Glutamatergic neuron (in vitro differentiated cells): ENCODE data around the gene CARMIL1. TPM values are rescaled to one million over a fixed set of nuclear protein-coding genes. Genes with fewer than 3 reads are reported as not detected.
"Not testable (repeated sequence)": the region's sequence is repeated elsewhere in the genome, so short reads cannot be mapped to it uniquely, and the experiment has no call there.

ENCODE experiments used
- DNase-seq: peaks from one replicate; pipeline ENCODE4 v3.0.0; 2022
- H3K27ac Mint-ChIP-seq: one replicate; pipeline ENCODE4 v1.8.0; 2020; ENCODE audit warnings: mild to moderate bottlenecking, mixed read lengths, inconsistent platforms; ENCODE audit not compliant: unreplicated experiment
- H3K27me3 Mint-ChIP-seq: one replicate; pipeline ENCODE4 v1.8.0; 2020; ENCODE audit warnings: mild to moderate bottlenecking, moderate library complexity, mixed read lengths, inconsistent platforms; ENCODE audit not compliant: unreplicated experiment
- H3K36me3 Mint-ChIP-seq: one replicate; pipeline ENCODE4 v1.8.0; 2020; ENCODE audit warnings: mild to moderate bottlenecking, mixed read lengths, inconsistent platforms; ENCODE audit not compliant: unreplicated experiment
- H3K4me1 Mint-ChIP-seq: one replicate; pipeline ENCODE4 v1.8.0; 2020; ENCODE audit warnings: mild to moderate bottlenecking, low read depth, mixed read lengths, inconsistent platforms; ENCODE audit not compliant: unreplicated experiment
- H3K4me3 Mint-ChIP-seq: one replicate; pipeline ENCODE4 v1.8.0; 2020; ENCODE audit warnings: mild to moderate bottlenecking, mixed read lengths, inconsistent platforms; ENCODE audit not compliant: unreplicated experiment
- H3K9me3 Mint-ChIP-seq: one replicate; pipeline ENCODE4 v1.8.0; 2020; ENCODE audit warnings: mild to moderate bottlenecking, moderate library complexity, mixed read lengths, inconsistent platforms; ENCODE audit not compliant: unreplicated experiment
- CTCF ChIP-seq: fragments of 200-600 bp; sonication (generic); IDR thresholded peaks from one replicate; pipeline ENCODE4 v1.5.0; 2021; ENCODE audit not compliant: partially characterized antibody, unreplicated experiment
- total RNA-seq: library from RNA; stranded (reverse); fragmentation: NEBNext Ultra II Directional; extraction: Animal tissue kit (Norgen Biotek cat#: 25700); gene quantifications from one replicate; pipeline ENCODE4 v1.2.1, GENCODE V29; 2021; ENCODE audit not compliant: unreplicated experiment

The CARMIL1 gene
- total RNA-seq, 1 donor from 2014 or later, result 4.8 TPM

- Mint-ChIP-seq H3K4me1 (peaks cover under 1% of the 10 kb centered on the region), H3K36me3 (no peaks in the 10 kb centered on the region), H3K4me3 (no peak overlapping the region), H3K27ac (no peak overlapping the region), H3K27me3 (no peaks in the 10 kb centered on the region), H3K9me3 (no peaks in the 10 kb centered on the region)
- TF ChIP-seq CTCF, result no peak
- no peak for DNase-seq
These were observed 303.9 kb downstream of the CARMIL1 start for GRCh38 chr6:25583099-25583498.

GRCh38 chr6:25583906-25584305, 304.7 kb downstream of the CARMIL1 start:
- H3K9me3 Mint-ChIP-seq, result no peaks in the 10 kb centered on the region
- DNase-seq, result no peak
- TF ChIP-seq CTCF, result no peak
- H3K36me3 Mint-ChIP-seq, result no peaks in the 10 kb centered on the region
- H3K4me1 Mint-ChIP-seq, result no peaks in the 10 kb centered on the region
- H3K27me3 Mint-ChIP-seq, result no peaks in the 10 kb centered on the region
- no peak overlapping the region for H3K4me3 Mint-ChIP-seq
- no peak overlapping the region for H3K27ac Mint-ChIP-seq

- DNase-seq, result no peak
- Mint-ChIP-seq H3K36me3 (no peaks in the 10 kb centered on the region), H3K27me3 (no peaks in the 10 kb centered on the region), H3K4me3 (no peak overlapping the region), H3K9me3 (no peaks in the 10 kb centered on the region), H3K27ac (no peak overlapping the region), H3K4me1 (peaks cover 3% of the 10 kb centered on the region)
- no peak for TF ChIP-seq CTCF
These were observed 306.1 kb downstream of the CARMIL1 start for GRCh38 chr6:25585225-25585624.

- not testable (repeated sequence) for H3K27me3 Mint-ChIP-seq, DNase-seq, H3K4me1 Mint-ChIP-seq, H3K9me3 Mint-ChIP-seq, H3K4me3 Mint-ChIP-seq, H3K36me3 Mint-ChIP-seq, H3K27ac Mint-ChIP-seq
These were observed 306.9 kb downstream of the CARMIL1 start for GRCh38 chr6:25586119-25586518.

- no peak overlapping the region for H3K4me3 Mint-ChIP-seq
- H3K4me1 Mint-ChIP-seq, result peaks cover 15% of the 10 kb centered on the region
- TF ChIP-seq CTCF, result no peak
- DNase-seq, result no peak
- no peaks in the 10 kb centered on the region for H3K36me3 Mint-ChIP-seq
- no peaks in the 10 kb centered on the region for H3K27me3 Mint-ChIP-seq
- H3K9me3 Mint-ChIP-seq, result no peaks in the 10 kb centered on the region
- no peak overlapping the region for H3K27ac Mint-ChIP-seq
These were observed 307.8 kb downstream of the CARMIL1 start for GRCh38 chr6:25586927-25587326.

GRCh38 chr6:25590986-25591385, 311.8 kb downstream of the CARMIL1 start:
- Mint-ChIP-seq H3K4me1 (peaks cover 17% of the 10 kb centered on the region), H3K27me3 (no peaks in the 10 kb centered on the region), H3K9me3 (no peaks in the 10 kb centered on the region), H3K36me3 (no peaks in the 10 kb centered on the region), H3K27ac (peak overlapping the region; percentile 6), H3K4me3 (no peak overlapping the region)
- DNase-seq, result no peak
- TF ChIP-seq CTCF, result no peak
